GM15510 (cell line): ENCODE results near the gene MOB2.

Experiments used
- POLR2A ChIP-seq: IDR thresholded peaks from 3 replicates; pipeline ENCODE4 v1.6.1; 2011; ENCODE audit warnings: borderline replicate concordance; ENCODE audit not compliant: insufficient read length; ENCODE audit errors: extremely low read depth

Gene MOB2

GRCh38 chr11:1487851-1488574 lies 1.4 kb upstream of the MOB2 start:
- TF ChIP-seq POLR2A, result no peak

- no peak for TF ChIP-seq POLR2A
Observed at GRCh38 chr11:1487091-1487850, 692 bp upstream of the MOB2 start.

GRCh38 chr11:1485504-1485885 lies 1.1 kb downstream of the MOB2 start:
- no peak for TF ChIP-seq POLR2A

- no peak for TF ChIP-seq POLR2A
Observed at GRCh38 chr11:1484695-1485503, 1.7 kb downstream of the MOB2 start.

- TF ChIP-seq POLR2A, result no peak
Observed at GRCh38 chr11:1484061-1484671, 2.4 kb downstream of the MOB2 start.

GRCh38 chr11:1483445-1483961 lies 3.1 kb downstream of the MOB2 start:
- TF ChIP-seq POLR2A, result no peak

GRCh38 chr11:1482581-1483444 lies 3.8 kb downstream of the MOB2 start:
- TF ChIP-seq POLR2A, result no peak

GRCh38 chr11:1481861-1482441 lies 4.6 kb downstream of the MOB2 start:
- TF ChIP-seq POLR2A, result no peak

- no peak for TF ChIP-seq POLR2A
Observed at GRCh38 chr11:1481483-1481825, 5.1 kb downstream of the MOB2 start.

- no peak for TF ChIP-seq POLR2A
Observed at GRCh38 chr11:1480555-1481482, 5.8 kb downstream of the MOB2 start.

GRCh38 chr11:1480191-1480554 lies 6.4 kb downstream of the MOB2 start:
- TF ChIP-seq POLR2A, result no peak

GRCh38 chr11:1479678-1480118 lies 6.9 kb downstream of the MOB2 start:
- TF ChIP-seq POLR2A, result no peak
